Neutrophil (primary cell): ENCODE results near the gene TPRA1.

ENCODE experiments used
- H3K27ac ChIP-seq: fragments of 200-600 bp; sonication (generic); 2 replicates; pipeline ENCODE4 v1.5.1; 2016; ENCODE audit warnings: mild to moderate bottlenecking, moderate library complexity
- H3K27me3 ChIP-seq: fragments of 200-600 bp; sonication (generic); 2 replicates; pipeline ENCODE4 v1.6.0; 2016; ENCODE audit warnings: mild to moderate bottlenecking
- H3K36me3 ChIP-seq: fragments of 200-600 bp; sonication (generic); 2 replicates; pipeline ENCODE4 v1.5.1; 2017
- H3K4me1 ChIP-seq, 2 experiments: fragments of 200-600 bp in 1 of 2; sonication (generic) in 1 of 2; 1 replicate in 1 of 2; 2 replicates in 1 of 2; pipeline versions ENCODE4 v1.5.1 to v1.6.1; 2013 to 2016; ENCODE audit warnings: low read depth in 1 of 2, low read length in 1 of 2, mild to moderate bottlenecking in 1 of 2, moderate library complexity in 1 of 2; ENCODE audit not compliant: control insufficient read depth in 1 of 2, insufficient read depth in 1 of 2
- H3K4me3 ChIP-seq, 2 experiments: fragments of 200-600 bp in 1 of 2; sonication (generic) in 1 of 2; 1 replicate in 1 of 2; 2 replicates in 1 of 2; pipeline ENCODE4 v1.5.1; 2013 to 2016; ENCODE audit warnings: low read depth in 1 of 2, low read length in 1 of 2, mild to moderate bottlenecking in 1 of 2, moderate library complexity in 1 of 2
- H3K9me3 ChIP-seq: fragments of 200-600 bp; sonication (generic); 2 replicates; pipeline ENCODE4 v1.5.1; 2016
- CTCF ChIP-seq: fragments of 200-600 bp; sonication (generic); IDR thresholded peaks from 2 replicates; pipeline ENCODE4 v1.5.1; 2016; ENCODE audit warnings: antibody characterized with exemption

TPRA1 gene

GRCh38 chr3:127614928-127615589, 24.5 kb upstream of the TPRA1 start:
- Histone ChIP-seq H3K9me3 (no peaks in the 10 kb centered on the region), H3K36me3 (peaks cover 42% of the 10 kb centered on the region), H3K27me3 (no peaks in the 10 kb centered on the region), H3K27ac (no peak overlapping the region), H3K4me1 (peaks cover 2 to 7% of the 10 kb centered on the region in 2 experiments), H3K4me3 (no peak overlapping the region)
- TF ChIP-seq CTCF = no peak

GRCh38 chr3:127613406-127613805, 22.9 kb upstream of the TPRA1 start:
- H3K4me3 ChIP-seq = no peak overlapping the region
- peaks cover 33% of the 10 kb centered on the region for H3K36me3 ChIP-seq
- no peaks in the 10 kb centered on the region for H3K27me3 ChIP-seq
- peaks cover 16 to 21% of the 10 kb centered on the region in 2 experiments for H3K4me1 ChIP-seq
- no peak for TF ChIP-seq CTCF
- no peak overlapping the region for H3K27ac ChIP-seq
- no peaks in the 10 kb centered on the region for H3K9me3 ChIP-seq

DNA sequence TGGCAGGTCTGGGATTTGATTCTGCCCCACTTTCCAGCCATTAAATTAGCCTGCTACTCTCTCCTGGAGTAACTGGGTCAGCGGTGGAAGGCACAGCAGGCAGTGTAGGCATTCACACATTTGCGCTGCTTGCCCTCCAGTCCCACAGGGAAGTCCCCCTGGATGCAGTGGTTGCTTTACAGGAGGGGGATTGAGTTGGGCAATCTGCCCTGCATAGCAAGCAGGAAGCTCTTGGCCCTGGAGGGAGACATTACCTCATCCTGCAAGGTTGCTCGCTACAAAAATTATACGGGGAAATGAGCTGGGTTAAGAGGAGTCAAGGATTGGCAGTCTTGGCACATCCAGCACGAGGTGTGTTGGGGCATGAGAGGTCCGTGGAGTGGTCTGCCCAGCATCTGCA, 22.4 kb upstream of the TPRA1 start:
- Histone ChIP-seq H3K27me3 (no peaks in the 10 kb centered on the region), H3K4me3 (no peak overlapping the region), H3K4me1 (peaks cover 16 to 21% of the 10 kb centered on the region in 2 experiments), H3K36me3 (peaks cover 29% of the 10 kb centered on the region), H3K9me3 (no peaks in the 10 kb centered on the region), H3K27ac (no peak overlapping the region)
- TF ChIP-seq CTCF = no peak

- TF ChIP-seq CTCF = no peak
- H3K27me3 ChIP-seq = no peaks in the 10 kb centered on the region
- H3K4me3 ChIP-seq = no peak overlapping the region
- peaks cover 16 to 21% of the 10 kb centered on the region in 2 experiments for H3K4me1 ChIP-seq
- peaks cover 17% of the 10 kb centered on the region for H3K36me3 ChIP-seq
- H3K27ac ChIP-seq = no peak overlapping the region
- H3K9me3 ChIP-seq = no peaks in the 10 kb centered on the region
Observed at GRCh38 chr3:127611251-127611650, 20.7 kb upstream of the TPRA1 start.

DNA sequence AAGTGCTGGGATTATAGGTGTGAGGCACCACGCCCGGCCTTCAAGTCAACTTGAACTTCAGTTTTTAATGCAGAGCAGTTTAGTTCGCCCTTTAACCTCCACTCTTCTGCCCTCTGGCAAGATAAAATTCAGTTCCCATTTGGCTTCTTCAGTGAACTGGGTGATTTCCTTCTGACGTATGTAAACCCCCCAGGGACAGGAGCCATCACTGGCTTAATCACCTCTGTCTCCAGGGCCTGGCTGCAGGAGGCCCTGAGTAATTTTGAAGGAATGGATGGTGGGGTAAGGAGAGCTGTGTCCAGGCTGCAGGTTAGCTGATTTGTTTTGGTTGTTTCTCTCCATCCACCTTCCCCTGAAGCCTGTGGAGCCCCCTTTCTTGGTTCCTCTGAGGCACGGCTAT, 19.6 kb upstream of the TPRA1 start:
- Histone ChIP-seq H3K4me3 (no peak overlapping the region), H3K27ac (peak overlapping the region; percentile 64), H3K4me1 (peaks cover 16 to 21% of the 10 kb centered on the region in 2 experiments), H3K27me3 (no peaks in the 10 kb centered on the region), H3K36me3 (peaks cover 14% of the 10 kb centered on the region), H3K9me3 (no peaks in the 10 kb centered on the region)
- no peak for TF ChIP-seq CTCF
